Fibroblast of pulmonary artery (primary cell): ENCODE results near the gene SLC15A3.

Source experiments
- DNase-seq: peaks from one replicate; pipeline ENCODE4 v3.0.0-alpha.2; 2010; ENCODE audit warnings: low read depth
- H3K4me3 ChIP-seq: replicated peaks from 2 replicates; pipeline ENCODE4 v1.5.1; 2011; ENCODE audit warnings: low read depth, mild to moderate bottlenecking, control low read depth, low read length, moderate library complexity
- TF ChIP-seq, protein P1 (sequence below): IDR thresholded peaks from 2 replicates; pipeline ENCODE4 v1.5.1; 2011; ENCODE audit warnings: mild to moderate bottlenecking, control low read depth, low read length, inconsistent platforms; ENCODE audit errors: missing control alignments

Gene SLC15A3

GRCh38 chr11:60941371-60942119 lies 10.4 kb downstream of the SLC15A3 start:
- H3K4me3 ChIP-seq = no peak overlapping the region
- TF ChIP-seq, protein P1, sequence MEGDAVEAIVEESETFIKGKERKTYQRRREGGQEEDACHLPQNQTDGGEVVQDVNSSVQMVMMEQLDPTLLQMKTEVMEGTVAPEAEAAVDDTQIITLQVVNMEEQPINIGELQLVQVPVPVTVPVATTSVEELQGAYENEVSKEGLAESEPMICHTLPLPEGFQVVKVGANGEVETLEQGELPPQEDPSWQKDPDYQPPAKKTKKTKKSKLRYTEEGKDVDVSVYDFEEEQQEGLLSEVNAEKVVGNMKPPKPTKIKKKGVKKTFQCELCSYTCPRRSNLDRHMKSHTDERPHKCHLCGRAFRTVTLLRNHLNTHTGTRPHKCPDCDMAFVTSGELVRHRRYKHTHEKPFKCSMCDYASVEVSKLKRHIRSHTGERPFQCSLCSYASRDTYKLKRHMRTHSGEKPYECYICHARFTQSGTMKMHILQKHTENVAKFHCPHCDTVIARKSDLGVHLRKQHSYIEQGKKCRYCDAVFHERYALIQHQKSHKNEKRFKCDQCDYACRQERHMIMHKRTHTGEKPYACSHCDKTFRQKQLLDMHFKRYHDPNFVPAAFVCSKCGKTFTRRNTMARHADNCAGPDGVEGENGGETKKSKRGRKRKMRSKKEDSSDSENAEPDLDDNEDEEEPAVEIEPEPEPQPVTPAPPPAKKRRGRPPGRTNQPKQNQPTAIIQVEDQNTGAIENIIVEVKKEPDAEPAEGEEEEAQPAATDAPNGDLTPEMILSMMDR = no peak
- DNase-seq = no peak

DNA sequence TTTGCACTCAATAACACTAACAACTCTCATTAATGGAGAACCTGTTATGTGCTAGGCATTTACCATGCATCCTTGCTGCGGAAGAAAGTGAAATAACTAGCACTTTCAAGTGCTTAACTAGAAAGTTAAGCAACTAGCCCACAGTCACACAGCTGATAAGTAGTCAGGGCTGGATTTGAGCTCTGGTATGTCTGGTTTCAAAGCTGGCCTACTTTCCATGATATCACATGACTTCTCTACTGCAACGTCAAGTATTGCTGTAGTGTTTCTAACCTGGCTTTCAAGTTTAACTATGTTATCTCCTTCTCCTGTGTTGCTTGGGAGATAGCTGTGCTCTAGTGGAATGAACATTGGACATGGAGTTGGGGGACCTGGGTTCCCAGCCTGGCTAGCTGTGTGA lies 12.1 kb downstream of the SLC15A3 start:
- DNase-seq = peak; percentile 53
- TF ChIP-seq, protein P1 = no peak
- H3K4me3 ChIP-seq = no peak overlapping the region

DNA sequence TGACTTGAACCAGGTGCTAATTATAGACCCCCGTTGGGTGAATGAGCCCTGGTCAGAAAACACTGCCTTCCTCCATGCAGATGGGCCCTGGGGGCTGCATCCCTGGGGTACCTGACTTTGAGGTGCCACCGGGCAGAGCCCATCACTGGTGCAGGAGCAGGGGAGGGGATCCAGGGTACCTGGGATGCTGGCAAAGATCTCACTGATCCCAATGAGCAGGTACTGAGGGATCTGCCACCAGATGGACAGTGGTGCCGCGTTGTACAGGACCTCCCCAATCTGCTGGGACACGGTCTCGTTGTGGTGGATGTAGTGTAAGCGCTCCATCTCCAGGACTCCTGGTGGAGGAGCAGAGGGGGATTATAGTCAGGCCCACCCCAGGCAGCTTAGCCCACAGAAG lies 12.7 kb downstream of the SLC15A3 start:
- no peak for DNase-seq
- no peak overlapping the region for H3K4me3 ChIP-seq
- TF ChIP-seq, protein P1 = no peak

- H3K4me3 ChIP-seq = no peak overlapping the region
- TF ChIP-seq, protein P1 = no peak
- no peak for DNase-seq
These were observed 13.5 kb downstream of the SLC15A3 start for GRCh38 chr11:60938500-60938899.

DNA sequence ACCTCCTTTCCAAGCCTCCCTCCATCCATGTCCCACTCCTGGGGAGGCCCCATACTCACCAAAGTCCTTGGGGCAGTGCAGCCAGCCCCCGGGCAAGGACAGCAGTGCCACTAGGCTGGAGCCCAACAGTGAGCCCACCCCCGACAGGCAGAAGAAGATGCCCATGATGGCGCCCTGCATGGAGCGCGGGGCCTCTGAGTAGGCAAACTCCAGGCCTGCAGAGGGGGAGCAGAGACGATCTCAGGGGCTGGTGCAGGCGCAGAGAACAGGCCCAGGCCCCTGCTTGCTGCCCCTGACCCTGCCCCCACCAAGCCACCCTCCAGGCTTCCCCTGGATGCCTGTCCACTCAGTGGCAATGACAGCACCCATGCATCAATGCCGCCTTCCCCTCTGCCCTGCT lies 14.2 kb downstream of the SLC15A3 start:
- no peak overlapping the region for H3K4me3 ChIP-seq
- no peak for DNase-seq
- TF ChIP-seq, protein P1 = no peak

GRCh38 chr11:60937144-60937527 lies 14.8 kb downstream of the SLC15A3 start:
- TF ChIP-seq, protein P1 = no peak
- H3K4me3 ChIP-seq = no peak overlapping the region
- DNase-seq = peak; percentile 31
